ENCODE measurements around the gene CALCA.

DNA sequence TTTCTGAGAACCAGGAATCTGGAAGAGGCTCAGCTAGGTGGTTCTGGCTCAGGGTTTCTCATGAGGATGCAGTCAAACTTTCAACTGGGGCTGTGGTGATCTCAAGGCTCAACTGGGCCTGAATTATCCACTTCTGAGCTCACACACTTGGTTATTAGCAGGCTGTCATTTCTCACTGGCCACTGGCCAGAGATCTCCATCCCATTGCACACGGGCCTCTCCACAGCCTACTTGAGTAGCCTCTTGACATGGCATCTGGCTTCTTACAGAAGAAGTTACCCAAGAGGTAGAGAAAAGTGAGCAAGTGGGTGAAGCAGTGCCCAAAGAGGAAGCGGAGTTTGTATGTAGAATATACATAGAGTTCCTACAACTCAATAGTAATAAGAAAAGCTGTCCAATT, 16.0 kb downstream of the CALCA start:
- TF ChIP-seq POLR2A (IDR thresholded peaks at IDR 0.05; ENCODE audit: low read depth, low read length) (no peak), TAF1 (IDR thresholded peaks at IDR 0.05; ENCODE audit: borderline replicate concordance, low read depth, low read length) (no peak)
